OCI-LY1 (cell line): ENCODE results near the gene KCNH2.

Experiments used
- CTCF ChIP-seq: fragments of 200-600 bp; sonication (generic), shearing (Covaris generic); IDR thresholded peaks from 2 replicates; pipeline ENCODE4 v1.5.1; 2017; ENCODE audit warnings: mild to moderate bottlenecking, antibody characterized with exemption, low read length, moderate library complexity, mixed read lengths
- EZH2 ChIP-seq: fragments of 200-600 bp; sonication (generic), shearing (Covaris generic); IDR thresholded peaks from 2 replicates; pipeline ENCODE4 v1.8.0; 2017; ENCODE audit warnings: borderline replicate concordance, mixed run types, mild to moderate bottlenecking, antibody characterized with exemption, low read length, moderate library complexity, mixed read lengths

GRCh38 chr7:150986099-150986512 lies 8.0 kb upstream of the KCNH2 start:
- peak; percentile 87 for TF ChIP-seq CTCF
- TF ChIP-seq EZH2: no peak
